Kidney capillary endothelial cell (primary cell): ENCODE measurements around the gene RNPS1.
"Not testable (repeated sequence)": the region's sequence is repeated elsewhere in the genome, so short reads cannot be mapped to it uniquely, and the experiment has no call there.

Experiments used
- DNase-seq: peaks from one replicate; pipeline ENCODE4 v3.0.0-alpha.2; 2018; ENCODE audit warnings: low spot score

RNPS1 gene

DNA sequence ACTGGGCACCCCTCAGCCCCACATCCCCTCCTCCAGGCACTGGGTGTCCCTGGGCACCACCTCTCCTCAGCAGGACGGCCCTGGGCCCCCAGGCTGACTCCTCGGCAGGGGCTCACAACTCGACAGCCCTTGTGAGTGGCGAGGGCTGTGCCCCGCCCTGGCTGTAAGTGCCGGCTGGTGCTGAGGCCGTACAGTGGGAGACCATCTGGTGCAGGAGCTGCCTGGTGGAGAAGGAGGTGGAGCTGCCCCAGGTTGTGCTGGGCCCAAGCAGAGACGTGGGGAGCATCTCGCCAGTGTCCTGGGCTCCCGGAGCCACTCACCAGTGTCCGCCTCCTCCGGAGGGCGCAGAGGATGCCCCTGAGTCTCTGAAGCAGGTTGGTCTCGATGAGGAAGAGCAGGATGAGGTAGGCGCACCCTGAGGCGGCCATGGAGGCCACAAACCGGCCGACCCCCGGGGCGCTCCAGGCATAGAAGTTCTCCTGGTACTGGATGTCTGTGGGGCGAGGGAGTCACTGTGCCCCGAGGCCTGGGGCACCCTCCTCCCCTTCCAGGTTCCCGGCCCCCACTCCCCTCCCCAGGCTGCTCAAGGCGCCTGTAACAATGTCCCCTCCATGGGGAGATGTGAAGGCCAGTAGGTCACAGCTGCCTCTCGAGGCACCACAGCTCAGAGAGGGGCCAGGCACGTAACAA lies 15.1 kb upstream of the RNPS1 start:
- DNase-seq: no peak

- DNase-seq: no peak
These were observed 14.3 kb upstream of the RNPS1 start for GRCh38 chr16:2282262-2282661.

GRCh38 chr16:2280981-2281542 lies 13.1 kb upstream of the RNPS1 start:
- no peak for DNase-seq

DNA sequence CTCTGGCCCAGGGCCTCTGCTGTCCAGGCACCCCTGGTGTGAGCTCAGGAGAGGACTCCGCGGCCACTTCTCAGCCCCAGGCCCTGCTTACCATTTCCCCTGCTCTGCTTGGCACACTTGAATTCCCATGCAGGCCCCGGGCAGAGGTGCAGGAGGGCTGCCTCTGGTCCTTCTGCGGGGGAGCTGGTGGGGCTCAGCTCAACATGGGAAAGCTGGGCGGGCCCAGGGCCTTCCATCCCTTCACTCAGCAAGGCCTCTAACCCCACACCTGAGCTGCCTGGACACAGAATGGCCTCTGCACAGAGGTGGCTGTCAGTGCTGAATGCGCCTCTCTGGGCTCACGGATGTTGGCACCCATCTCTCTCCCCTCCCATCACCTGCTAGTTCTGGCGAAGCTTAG lies 12.5 kb upstream of the RNPS1 start:
- DNase-seq: no peak

DNA sequence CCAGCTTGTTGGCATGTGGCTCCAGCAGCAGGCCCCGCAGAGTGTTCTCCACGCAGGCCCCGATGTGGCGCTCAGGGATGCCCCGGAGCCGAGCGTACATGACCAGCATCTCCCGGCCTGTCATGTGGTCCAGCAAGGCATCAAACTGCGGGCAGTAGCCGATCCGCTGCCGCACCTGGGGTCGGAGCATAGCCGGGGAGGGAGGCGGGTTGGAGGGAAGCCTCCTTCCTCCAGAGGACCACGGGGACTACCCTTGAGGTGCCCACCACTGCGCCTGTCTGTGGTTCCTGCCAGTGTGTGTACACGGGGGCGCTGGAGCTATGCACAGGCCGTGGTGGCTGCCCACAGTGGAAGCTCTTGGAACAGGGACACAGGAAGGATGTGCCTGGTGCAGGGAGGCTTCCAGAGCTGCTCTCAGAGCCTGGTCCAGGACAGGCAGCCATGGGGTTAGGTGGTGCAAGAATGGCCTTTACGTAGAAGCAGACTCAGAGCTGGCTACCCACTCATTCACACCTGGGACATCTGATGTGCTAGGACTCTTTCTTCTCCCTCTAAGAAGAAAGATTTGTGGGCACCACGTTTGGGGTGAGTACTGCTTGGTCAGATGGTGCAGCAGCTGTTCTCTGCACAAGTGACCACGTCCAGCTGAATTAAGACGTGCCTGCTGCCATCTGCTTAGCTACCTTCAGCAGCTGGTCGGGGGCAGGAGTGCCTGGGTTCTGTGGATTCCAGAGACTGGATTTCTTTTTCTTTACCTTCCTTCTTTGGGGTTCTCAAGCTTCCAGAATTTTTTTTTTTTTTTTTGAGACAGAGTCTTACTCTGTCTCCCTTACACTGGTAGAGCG lies 11.3 kb upstream of the RNPS1 start:
- no peak for DNase-seq

DNA sequence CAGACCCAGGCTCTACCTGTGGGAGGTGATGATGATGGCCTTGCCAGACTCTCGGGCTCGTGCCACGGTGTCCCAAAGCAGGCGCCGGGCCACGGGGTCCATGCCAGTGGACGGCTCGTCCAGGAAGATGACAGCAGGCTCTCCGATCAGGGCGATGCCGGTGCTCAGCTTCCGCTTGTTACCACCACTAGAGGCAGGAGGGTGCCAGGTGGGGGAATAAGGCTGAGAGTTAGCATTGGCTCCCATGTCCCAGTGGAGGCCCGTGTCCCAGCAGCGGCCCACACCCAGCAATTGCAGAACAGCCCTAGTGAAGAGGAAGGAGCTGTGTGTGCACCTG lies 10.3 kb upstream of the RNPS1 start:
- no peak for DNase-seq

GRCh38 chr16:2277466-2278271 lies 9.7 kb upstream of the RNPS1 start:
- DNase-seq: no peak

- DNase-seq: no peak
These were observed 8.7 kb upstream of the RNPS1 start for GRCh38 chr16:2276368-2277195.

DNA sequence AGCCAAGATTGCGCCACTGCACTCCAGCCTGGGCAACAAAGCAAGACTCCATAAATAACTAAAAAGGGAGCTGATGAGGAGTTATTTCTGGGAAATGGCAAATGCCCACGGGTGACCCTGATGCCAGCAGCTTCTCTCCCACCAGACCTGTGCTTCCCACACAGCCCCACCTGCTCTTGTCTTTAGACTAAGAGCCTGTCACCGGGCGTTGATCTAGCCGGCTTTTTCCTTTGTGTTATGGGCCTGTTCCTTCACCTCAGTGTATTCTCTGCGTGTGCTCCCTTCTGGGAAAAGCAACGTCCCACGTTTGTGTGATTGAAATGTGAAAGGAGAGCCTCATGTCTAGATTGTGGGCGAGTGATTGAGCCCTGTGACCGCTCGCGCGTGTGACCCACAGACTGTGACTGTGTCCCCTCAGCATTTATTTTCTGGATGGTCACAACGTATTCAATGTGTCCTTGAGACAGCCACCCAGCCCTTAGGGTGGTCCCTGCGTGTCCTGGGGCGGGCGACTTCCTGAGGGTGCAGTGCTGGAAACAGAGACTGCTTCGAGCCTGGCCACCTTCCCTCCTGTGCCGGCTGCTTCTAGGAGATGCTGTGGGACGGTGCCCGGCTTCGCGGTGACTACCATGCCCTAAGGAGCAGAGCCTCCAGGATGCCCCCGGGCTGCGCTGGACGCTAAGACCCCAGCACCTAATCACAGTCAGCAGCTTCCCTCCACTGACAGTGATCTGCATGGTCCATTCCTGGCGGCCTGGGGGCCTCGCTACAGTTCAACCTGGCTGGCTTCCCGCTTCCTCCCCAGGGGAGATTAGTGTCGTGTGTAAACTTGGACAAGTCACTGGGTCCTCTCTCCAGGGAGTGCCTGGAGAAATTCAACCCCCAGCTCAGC lies 7.8 kb upstream of the RNPS1 start:
- no peak for DNase-seq

GRCh38 chr16:2273931-2274330 lies 6.0 kb upstream of the RNPS1 start:
- no peak for DNase-seq

- DNase-seq: no peak
These were observed 5.6 kb upstream of the RNPS1 start for GRCh38 chr16:2273484-2273883.

DNA sequence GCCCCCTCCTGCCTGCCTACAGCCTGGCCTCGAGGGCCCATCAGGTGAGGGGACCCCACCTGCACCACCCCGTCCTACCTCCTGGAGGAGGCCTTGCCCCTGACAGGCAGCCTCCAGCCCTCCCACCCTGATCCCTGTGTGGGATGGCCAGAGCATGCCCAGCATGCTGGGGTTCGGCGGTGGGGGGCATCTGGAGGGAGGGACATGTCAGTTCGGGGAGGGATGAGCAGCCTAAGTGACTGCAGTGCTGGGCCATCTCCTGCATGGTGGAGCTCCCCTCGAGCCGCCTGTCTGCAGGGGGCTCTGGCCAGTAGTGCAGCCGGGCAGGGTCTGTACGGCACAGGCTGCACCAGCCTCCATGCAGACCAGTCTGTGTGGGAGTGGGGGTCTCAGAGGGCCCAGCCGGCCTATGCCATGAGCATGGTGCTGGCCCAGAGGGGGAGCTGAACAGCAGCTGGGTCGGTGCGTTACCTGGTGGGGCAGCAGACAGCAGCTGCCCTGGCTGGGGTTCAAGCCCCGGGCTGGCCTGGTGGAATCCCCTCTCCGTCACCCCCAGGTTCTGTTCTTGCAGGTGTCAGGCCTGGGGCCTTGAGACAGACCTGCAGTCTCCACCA lies 4.0 kb upstream of the RNPS1 start:
- no peak for DNase-seq

DNA sequence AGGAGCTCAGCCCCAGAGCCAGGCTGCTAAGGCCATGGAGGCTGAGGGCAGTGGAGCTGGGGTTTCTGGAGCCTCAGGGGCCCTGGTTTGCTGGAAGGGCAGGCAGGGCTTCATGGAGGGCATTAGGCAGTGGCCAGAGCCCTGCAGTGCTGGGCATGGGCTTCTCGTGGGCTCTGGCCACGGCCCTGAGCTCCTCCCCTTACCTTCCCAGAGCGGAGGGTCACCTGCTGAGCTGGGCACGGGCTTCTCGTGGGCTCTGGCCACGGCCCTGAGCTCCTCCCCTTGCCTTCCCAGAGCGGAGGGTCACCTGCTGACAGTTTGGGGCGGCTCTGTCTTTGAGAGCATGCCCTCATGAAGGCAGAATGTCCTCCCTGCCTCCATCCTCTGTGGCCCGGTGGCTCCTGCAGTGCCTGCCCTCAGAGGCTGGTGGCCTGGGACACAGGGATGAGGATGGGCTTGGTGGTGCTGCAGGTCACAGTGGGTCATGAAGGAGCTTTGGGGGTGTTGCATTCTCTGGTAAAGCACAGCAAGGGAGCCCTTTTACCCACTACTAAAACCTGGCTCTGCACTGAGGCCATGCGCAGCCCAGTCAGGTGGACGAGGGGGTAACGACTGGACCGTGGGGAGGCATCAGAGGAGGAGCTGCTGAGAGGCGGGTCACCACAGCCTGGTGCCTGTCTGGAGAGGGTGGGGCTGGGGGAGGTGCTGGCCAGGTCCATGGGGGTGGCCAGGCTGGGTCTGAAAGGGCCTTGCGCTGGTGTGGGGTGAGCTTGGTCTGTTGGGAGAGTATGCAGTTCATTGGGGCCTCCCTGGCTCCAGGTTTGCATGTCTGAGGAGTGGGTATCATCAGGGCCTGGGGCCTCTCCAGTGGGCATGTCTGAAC lies 2.9 kb upstream of the RNPS1 start:
- no peak for DNase-seq

DNA sequence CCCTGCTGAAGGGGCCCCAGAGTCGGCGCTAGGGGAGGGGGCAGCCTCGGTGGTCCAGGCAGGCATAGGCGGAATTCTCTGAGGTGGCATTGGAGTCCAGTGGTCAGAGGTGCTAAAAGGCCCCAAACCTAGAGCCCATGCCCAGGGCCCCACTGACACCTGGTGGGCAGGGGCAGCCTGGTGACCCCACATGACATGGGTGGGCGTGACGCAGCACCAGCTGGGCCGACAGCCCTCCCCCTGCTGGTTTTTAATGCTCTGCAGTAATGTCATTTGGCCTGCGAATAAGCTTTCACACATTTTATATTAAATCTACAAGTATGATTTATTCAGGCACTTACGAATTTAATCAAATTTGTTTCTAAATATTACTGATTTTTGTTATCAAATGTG lies 2.1 kb upstream of the RNPS1 start:
- DNase-seq: no peak

GRCh38 chr16:2267505-2267912 lies 417 bp downstream of the RNPS1 start:
- DNase-seq: peak; percentile 10

- peak; percentile 13 for DNase-seq
These were observed 1.0 kb downstream of the RNPS1 start for GRCh38 chr16:2266887-2267286.

- DNase-seq: not testable (repeated sequence)
These were observed 4.9 kb downstream of the RNPS1 start for GRCh38 chr16:2263026-2263425.

- no peak for DNase-seq
These were observed 7.7 kb downstream of the RNPS1 start for GRCh38 chr16:2260250-2260649.

DNA sequence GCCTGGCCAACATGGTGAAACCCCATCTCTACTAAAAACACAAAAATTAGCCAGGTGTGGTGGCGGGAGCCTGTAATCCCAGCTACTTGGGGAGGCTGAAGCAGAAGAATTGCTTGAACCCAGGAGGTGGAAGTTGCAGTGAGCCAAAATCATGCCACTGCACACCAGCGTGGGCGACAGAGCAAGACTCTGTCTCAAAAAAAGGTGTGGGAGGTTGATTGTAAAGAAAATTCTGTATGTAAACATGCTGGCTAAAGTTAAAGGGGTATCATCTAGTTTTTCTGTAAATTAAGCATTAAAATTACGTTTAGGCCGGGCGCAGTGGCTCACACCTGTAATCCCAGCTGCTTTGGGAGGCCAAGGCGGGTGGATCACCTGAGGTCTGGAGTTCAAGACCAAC lies 9.4 kb downstream of the RNPS1 start:
- DNase-seq: not testable (repeated sequence)
